ENCODE results near the gene KIAA1958.

KIAA1958 gene

GRCh38 chr9:112640311-112640710 lies 153.7 kb downstream of the KIAA1958 start:
- no peaks in the 10 kb centered on the region for H3K79me2 ChIP-seq (ENCODE audit: insufficient read depth, low read length)
- no peaks in the 10 kb centered on the region for H3K4me1 ChIP-seq (ENCODE audit: insufficient read depth, low read length, severe bottlenecking)
- no peaks in the 10 kb centered on the region; the same call in 1 of the 2 replicates for H3K36me3 ChIP-seq (ENCODE audit: insufficient read depth, low read length)

GRCh38 chr9:112642126-112642525 lies 155.5 kb downstream of the KIAA1958 start:
- Histone ChIP-seq H3K27me3 (ENCODE audit: insufficient read depth, low read length) (no peaks in the 10 kb centered on the region), H3K9me3 (ENCODE audit: low read length) (peaks cover 20% of the 10 kb centered on the region), H4K20me1 (ENCODE audit: insufficient read depth, low read length) (no peaks in the 10 kb centered on the region), H3K36me3 (ENCODE audit: insufficient read depth, low read length) (peaks cover 11% of the 10 kb centered on the region), H3K4me2 (ENCODE audit: low read length) (no peak overlapping the region), H3F3A (ENCODE audit: insufficient read depth, low read length) (no peaks in the 10 kb centered on the region), H3K9me2 (ENCODE audit: low read depth, low read length) (no peaks in the 10 kb centered on the region), H3K27ac (ENCODE audit: low read depth, low read length, poor library complexity, severe bottlenecking) (no peak overlapping the region), H3K4me1 (ENCODE audit: insufficient read depth, low read length, severe bottlenecking) (no peaks in the 10 kb centered on the region), H3K79me2 (ENCODE audit: insufficient read depth, low read length) (no peaks in the 10 kb centered on the region), H3K9ac (ENCODE audit: low read length) (no peak overlapping the region), H3K4me3 (ENCODE audit: low read depth, low read length, poor library complexity, severe bottlenecking) (no peak overlapping the region), H2AFZ (ENCODE audit: low read length) (no peak overlapping the region)
- TF ChIP-seq EZH2 (IDR thresholded peaks at IDR 0.05; ENCODE audit: borderline replicate concordance, low read length) (no peak), CTCF (IDR thresholded peaks at IDR 0.05; ENCODE audit: low read length) (no peak)

More at GRCh38 chr9:112640311-112640710, 153.7 kb downstream of the KIAA1958 start:
- no peak overlapping the region for H3K9ac ChIP-seq (ENCODE audit: low read length)
- H3F3A ChIP-seq (ENCODE audit: insufficient read depth, low read length), result no peaks in the 10 kb centered on the region
- H4K20me1 ChIP-seq (ENCODE audit: insufficient read depth, low read length), result no peaks in the 10 kb centered on the region
- H3K4me2 ChIP-seq (ENCODE audit: low read length), result no peak overlapping the region
- H3K9me2 ChIP-seq (ENCODE audit: low read depth, low read length), result no peaks in the 10 kb centered on the region
- no peak overlapping the region for H3K27ac ChIP-seq (ENCODE audit: low read depth, low read length, poor library complexity, severe bottlenecking)
- no peaks in the 10 kb centered on the region for H3K27me3 ChIP-seq (ENCODE audit: insufficient read depth, low read length)
- peaks cover 20% of the 10 kb centered on the region for H3K9me3 ChIP-seq (ENCODE audit: low read length)
- H3K4me3 ChIP-seq (ENCODE audit: low read depth, low read length, poor library complexity, severe bottlenecking), result no peak overlapping the region
- H2AFZ ChIP-seq (ENCODE audit: low read length), result no peak overlapping the region
- TF ChIP-seq EZH2 (IDR thresholded peaks at IDR 0.05; ENCODE audit: borderline replicate concordance, low read length), result no peak

- no peak overlapping the region for H3K9ac ChIP-seq (ENCODE audit: low read length)
- H3K79me2 ChIP-seq (ENCODE audit: insufficient read depth, low read length), result no peaks in the 10 kb centered on the region
- H3K4me3 ChIP-seq (ENCODE audit: low read depth, low read length, poor library complexity, severe bottlenecking), result no peak overlapping the region
- peaks cover 6% of the 10 kb centered on the region for H3K9me3 ChIP-seq (ENCODE audit: low read length)
- no peaks in the 10 kb centered on the region for H3K27me3 ChIP-seq (ENCODE audit: insufficient read depth, low read length)
- H4K20me1 ChIP-seq (ENCODE audit: insufficient read depth, low read length), result no peaks in the 10 kb centered on the region
- no peak overlapping the region for H2AFZ ChIP-seq (ENCODE audit: low read length)
- no peak overlapping the region for H3K27ac ChIP-seq (ENCODE audit: low read depth, low read length, poor library complexity, severe bottlenecking)
- H3K4me2 ChIP-seq (ENCODE audit: low read length), result no peak overlapping the region
- H3F3A ChIP-seq (ENCODE audit: insufficient read depth, low read length), result no peaks in the 10 kb centered on the region
- peaks cover 23% of the 10 kb centered on the region for H3K36me3 ChIP-seq (ENCODE audit: insufficient read depth, low read length)
- H3K4me1 ChIP-seq (ENCODE audit: insufficient read depth, low read length, severe bottlenecking), result no peaks in the 10 kb centered on the region
- H3K9me2 ChIP-seq (ENCODE audit: low read depth, low read length), result no peaks in the 10 kb centered on the region
- TF ChIP-seq EZH2 (IDR thresholded peaks at IDR 0.05; ENCODE audit: borderline replicate concordance, low read length) (no peak), CTCF (IDR thresholded peaks at IDR 0.05; ENCODE audit: low read length) (no peak)
These were observed 161.0 kb downstream of the KIAA1958 start for GRCh38 chr9:112647596-112647995.

- Histone ChIP-seq H3K36me3 (ENCODE audit: insufficient read depth, low read length) (peaks cover 23% of the 10 kb centered on the region), H3K9ac (ENCODE audit: low read length) (no peak overlapping the region), H3K27ac (ENCODE audit: low read depth, low read length, poor library complexity, severe bottlenecking) (no peak overlapping the region), H3K9me3 (ENCODE audit: low read length) (peaks cover 6% of the 10 kb centered on the region), H3K9me2 (ENCODE audit: low read depth, low read length) (no peaks in the 10 kb centered on the region), H3K4me2 (ENCODE audit: low read length) (no peak overlapping the region), H3K4me1 (ENCODE audit: insufficient read depth, low read length, severe bottlenecking) (no peaks in the 10 kb centered on the region), H2AFZ (ENCODE audit: low read length) (no peak overlapping the region), H3K4me3 (ENCODE audit: low read depth, low read length, poor library complexity, severe bottlenecking) (no peak overlapping the region), H3F3A (ENCODE audit: insufficient read depth, low read length) (no peaks in the 10 kb centered on the region), H3K27me3 (ENCODE audit: insufficient read depth, low read length) (no peaks in the 10 kb centered on the region), H3K79me2 (ENCODE audit: insufficient read depth, low read length) (no peaks in the 10 kb centered on the region), H4K20me1 (ENCODE audit: insufficient read depth, low read length) (no peaks in the 10 kb centered on the region)
- no peak for TF ChIP-seq CTCF (IDR thresholded peaks at IDR 0.05; ENCODE audit: low read length)
- no peak for TF ChIP-seq EZH2 (IDR thresholded peaks at IDR 0.05; ENCODE audit: borderline replicate concordance, low read length)
These were observed 162.0 kb downstream of the KIAA1958 start for GRCh38 chr9:112648624-112649023.
